ENCODE measurements around the gene SEMA5B. TPM values are rescaled to one million over a fixed set of nuclear protein-coding genes. Genes with fewer than 3 reads are reported as not detected.

SEMA5B gene
- polyA plus RNA-seq, 1 donor, result 23.8 TPM

GRCh38 chr3:122969585-122970469, 57.7 kb downstream of the SEMA5B start:
- DNase-seq, result peak; percentile 55

DNA sequence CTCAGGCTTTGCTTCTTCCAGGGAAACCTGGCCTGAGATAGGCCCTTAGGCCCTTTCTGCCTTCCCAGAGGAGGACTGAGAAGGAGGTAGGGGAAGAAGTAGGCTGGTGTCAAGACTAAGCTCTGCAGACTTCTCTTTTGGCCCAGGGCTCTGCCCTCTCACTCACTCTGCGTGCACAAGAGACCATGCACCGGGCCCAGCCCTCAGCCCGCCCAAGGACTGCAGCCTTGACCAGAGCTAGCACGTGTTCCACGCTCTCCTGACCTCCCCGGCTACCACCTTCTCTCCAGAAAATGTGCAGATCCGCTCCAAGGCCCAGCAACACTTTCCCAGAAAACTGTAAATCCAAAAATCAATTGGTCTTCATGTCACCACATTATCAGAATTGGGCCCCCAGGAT, 59.8 kb downstream of the SEMA5B start:
- DNase-seq, result no peak

- DNase-seq, result no peak
Observed at GRCh38 chr3:122967356-122967755, 60.2 kb downstream of the SEMA5B start.

GRCh38 chr3:122966045-122966444, 61.5 kb downstream of the SEMA5B start:
- DNase-seq, result no peak

GRCh38 chr3:122964811-122965210, 62.8 kb downstream of the SEMA5B start:
- no peak for DNase-seq

DNA sequence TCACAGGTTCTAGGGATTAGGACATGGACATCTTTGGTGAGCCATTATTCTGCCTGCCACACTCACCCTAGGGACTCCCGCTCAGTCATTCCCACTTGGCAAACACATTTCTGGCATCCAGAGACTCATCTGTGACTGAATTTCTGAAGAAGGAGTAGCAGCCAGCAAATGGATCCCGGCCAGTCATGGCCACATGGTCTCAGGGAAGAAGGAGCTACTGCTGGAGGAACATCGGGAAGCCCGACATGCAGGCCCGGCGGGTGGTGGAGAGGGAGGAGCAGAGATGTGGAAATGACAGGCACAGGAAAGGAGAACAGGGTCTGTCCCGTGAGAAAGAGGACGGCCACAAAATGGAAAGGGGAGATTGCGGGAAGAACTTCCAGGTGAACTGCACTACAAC, 65.4 kb downstream of the SEMA5B start:
- no peak for DNase-seq

DNA sequence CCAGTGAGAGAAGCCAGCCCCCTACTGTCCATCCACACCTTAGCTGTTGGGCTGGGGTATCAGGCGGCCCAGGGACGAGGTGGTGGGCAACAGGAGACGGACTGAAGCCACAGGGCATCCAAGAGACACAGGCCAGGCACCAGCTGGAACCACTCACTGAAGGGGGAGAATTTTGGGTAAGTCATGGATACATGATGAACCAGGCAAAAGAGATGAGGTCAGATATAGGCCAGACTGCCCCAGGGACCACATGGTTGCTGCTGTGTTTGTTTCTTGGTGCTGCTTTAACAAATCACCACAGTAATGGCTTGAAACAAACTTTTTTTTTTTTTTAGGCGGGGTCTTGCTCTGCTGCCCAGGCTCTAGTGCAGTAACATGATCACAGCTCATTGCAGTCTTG, 66.4 kb downstream of the SEMA5B start:
- no peak for DNase-seq

GRCh38 chr3:122960652-122961051, 66.9 kb downstream of the SEMA5B start:
- no peak for DNase-seq

GRCh38 chr3:122959339-122959738, 68.2 kb downstream of the SEMA5B start:
- DNase-seq, result no peak

DNA sequence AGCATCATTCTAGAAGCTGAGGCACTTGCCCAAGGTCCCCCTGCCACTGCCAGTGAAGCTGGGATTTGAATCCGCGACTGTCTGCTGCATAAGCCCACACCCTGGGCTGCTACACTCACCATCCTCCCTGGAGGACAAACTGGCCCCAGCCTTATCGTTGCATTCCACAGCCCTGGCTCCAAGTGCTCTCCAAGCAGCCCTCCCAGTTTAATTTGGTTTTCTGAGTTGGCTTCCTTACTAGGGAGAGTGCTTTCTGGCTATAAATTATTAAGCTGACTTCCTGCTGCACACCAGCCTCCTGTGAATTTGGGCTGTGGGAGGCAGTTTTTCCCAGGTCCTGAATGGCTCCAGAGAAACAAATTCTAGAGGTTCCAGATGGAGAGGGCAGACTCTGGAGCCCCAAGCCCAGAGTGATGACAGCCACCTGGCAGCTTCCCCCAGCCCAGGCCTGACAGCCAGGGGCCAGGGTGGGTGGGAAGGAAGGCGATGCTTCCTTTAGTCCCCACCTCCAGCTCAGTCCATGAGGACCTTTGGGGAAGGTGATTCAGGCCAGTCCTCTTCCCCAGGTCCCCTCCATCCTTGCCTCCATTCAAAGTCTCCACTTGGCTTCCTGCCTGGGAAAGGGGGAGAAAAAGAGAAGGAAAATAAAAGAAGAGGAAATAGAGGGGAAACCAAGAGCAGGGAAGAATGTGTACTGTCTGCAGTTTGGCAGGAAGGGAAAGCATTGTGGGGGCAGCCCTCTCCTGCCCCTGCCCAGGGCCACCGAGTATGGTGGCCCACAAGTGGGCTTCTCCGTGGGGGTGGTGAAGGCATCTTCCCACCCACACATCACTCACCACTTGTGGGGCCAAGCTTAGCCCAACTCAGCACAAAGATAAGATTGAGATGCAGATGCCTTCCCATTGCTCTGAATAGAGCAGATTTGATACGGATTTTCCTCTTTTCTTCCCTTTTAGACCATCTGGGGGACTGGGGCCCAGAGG, 69.6 kb downstream of the SEMA5B start:
- DNase-seq, result no peak

GRCh38 chr3:122956693-122957455, 70.7 kb downstream of the SEMA5B start:
- DNase-seq, result no peak

DNA sequence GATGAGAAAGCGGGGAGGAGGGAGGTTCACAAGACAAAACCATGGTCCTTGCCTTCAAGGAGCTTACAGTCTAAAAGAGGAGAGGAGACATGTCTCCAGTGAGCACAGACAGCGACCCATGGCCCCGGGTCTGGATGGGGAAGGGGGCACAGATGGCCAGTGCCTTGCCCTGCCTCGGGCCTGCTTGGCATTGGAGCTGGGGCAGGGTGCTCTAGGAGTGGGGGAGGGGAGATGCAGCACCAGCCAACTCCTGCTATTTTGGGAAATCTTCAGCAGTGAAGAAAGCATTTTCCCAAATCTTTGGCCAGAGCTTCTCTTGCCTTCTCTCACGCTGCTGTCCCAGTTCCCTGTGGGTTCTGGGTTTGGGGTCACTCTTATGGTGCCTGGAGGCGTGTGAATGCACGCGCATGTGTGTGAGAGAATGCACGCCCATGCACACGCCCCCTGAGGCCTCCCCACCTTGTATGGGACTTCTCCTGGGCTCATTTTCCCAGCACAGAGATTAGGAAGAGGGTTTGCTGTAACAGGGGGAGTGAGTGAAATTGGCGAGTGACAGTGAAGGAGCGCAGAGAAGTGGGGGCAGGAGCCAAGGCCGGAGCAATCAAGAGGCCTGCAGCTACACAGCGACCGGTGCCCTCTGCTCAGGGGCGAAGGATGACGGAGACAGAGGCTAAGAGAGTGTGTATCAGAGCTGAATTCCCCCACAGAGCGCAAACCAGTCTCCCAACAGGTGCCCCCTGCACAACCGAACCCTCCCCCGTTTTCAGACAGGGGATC, 71.5 kb downstream of the SEMA5B start:
- no peak for DNase-seq

GRCh38 chr3:122952520-122952919, 75.0 kb downstream of the SEMA5B start:
- peak; percentile 29 for DNase-seq

- DNase-seq, result peak; percentile 15
Observed at GRCh38 chr3:122948408-122948807, 79.2 kb downstream of the SEMA5B start.

DNA sequence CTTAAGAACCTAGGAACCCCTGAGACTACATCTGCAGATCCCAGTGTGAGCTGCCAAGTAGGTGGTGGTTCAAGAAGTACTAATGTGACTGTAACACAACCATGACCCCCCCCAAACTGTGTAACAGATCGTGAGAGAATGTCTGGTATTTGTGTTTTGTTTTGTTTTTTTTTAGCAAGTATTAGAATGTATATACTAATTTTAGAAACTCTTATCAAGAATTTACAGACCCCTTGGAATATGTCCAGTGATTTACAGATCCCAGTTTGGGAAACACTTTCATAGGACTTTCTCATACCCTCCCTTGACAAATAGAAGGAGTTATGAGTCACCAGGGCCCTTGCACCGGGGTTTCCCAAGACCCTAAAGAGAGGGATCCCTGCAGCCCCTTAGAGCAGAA, 79.8 kb downstream of the SEMA5B start:
- no peak for DNase-seq

GRCh38 chr3:122947196-122947595, 80.4 kb downstream of the SEMA5B start:
- no peak for DNase-seq

GRCh38 chr3:122946185-122946584, 81.4 kb downstream of the SEMA5B start:
- DNase-seq, result no peak

GRCh38 chr3:122945230-122945629, 82.3 kb downstream of the SEMA5B start:
- DNase-seq, result no peak

- no peak for DNase-seq
Observed at GRCh38 chr3:122944671-122945161, 82.8 kb downstream of the SEMA5B start.

GRCh38 chr3:122943828-122944190, 83.8 kb downstream of the SEMA5B start:
- DNase-seq, result no peak
